ENCODE results near the gene ZC3H14.
"Not testable (repeated sequence)": the region's sequence is repeated elsewhere in the genome, so short reads cannot be mapped to it uniquely, and the experiment has no call there.

ZC3H14 gene, protein sequence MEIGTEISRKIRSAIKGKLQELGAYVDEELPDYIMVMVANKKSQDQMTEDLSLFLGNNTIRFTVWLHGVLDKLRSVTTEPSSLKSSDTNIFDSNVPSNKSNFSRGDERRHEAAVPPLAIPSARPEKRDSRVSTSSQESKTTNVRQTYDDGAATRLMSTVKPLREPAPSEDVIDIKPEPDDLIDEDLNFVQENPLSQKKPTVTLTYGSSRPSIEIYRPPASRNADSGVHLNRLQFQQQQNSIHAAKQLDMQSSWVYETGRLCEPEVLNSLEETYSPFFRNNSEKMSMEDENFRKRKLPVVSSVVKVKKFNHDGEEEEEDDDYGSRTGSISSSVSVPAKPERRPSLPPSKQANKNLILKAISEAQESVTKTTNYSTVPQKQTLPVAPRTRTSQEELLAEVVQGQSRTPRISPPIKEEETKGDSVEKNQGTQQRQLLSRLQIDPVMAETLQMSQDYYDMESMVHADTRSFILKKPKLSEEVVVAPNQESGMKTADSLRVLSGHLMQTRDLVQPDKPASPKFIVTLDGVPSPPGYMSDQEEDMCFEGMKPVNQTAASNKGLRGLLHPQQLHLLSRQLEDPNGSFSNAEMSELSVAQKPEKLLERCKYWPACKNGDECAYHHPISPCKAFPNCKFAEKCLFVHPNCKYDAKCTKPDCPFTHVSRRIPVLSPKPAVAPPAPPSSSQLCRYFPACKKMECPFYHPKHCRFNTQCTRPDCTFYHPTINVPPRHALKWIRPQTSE

DNA sequence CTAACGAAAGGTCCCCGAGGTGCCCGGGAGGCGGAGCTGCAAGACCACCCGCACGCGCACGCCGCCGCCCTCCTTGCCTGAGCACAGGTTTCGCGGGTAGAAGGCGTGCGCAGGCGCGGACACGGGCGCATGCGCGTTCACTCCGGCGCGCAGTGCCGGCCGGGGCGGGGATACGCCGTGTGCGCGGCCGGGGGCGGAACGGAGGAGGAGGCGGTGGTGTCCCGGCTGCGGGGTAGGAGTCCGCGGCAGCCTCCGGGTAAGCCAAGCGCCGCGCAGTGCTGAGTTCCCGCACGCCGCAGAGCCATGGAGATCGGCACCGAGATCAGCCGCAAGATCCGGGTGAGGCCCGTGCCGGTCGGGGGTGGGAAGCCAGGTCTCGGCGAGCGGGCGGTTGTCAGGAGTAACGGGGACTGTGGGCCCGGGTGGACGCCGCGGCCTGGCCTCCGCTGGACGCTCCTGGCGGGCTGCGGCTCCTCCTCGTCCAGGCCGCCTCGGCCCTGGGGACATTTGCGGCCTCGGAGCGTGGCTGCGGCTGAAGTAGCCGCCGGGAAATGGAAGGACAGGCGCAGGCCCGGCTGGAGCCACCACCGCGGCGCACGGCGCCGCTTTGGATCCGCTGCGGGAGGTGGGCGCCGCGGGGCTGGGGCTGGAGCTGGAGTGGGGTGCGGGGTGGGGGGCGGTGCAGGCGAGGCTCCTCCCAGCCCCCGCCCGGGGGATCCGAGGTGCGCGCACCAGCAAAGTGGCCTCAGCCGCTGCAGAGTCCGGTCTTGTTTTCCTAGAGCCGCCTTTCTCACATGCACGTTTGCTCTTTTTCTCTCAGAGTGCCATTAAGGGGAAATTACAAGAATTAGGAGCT is at the start of gene ZC3H14:
Gene ZC3H14, plus strand, starts transcription at position 207 of the 856 bp plus-strand sequence. Its CDS starts 97 bp downstream, at position 304.
- peak; percentile 85 for DNase-seq

DNA sequence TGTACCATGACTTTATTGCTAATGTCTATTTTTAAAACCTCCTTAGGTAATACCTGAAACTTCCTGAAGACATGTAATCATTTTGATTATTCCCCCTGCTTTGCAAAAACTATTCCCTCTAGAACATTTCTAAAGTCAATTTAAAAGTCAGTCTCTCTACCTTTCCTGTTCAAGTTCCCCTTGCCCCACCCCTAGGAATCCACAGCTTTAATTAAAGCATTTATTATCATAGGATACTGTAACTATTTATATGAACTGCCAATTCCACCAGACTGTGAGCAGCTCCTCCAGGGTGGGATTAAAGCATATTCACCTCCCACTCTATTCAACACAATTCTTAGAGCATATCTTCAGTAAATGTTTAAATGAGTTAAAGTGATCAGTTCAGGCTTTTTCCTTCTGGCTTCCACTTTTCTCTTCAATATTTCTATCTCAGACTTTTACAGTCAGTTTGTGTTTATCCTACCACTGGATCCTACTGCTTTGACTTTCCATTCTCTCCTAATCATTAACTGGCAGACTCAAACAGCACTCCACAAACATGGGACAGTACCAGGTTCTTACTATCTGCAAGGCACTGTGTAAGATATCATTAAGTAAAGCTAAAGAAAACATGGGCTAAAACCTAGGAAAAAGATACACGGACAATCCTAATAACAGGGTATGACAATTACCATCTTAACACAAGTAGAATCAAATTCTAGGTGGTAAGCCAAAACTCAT is 47.2 kb upstream of the ZC3H14 start:
- no peak for DNase-seq

DNA sequence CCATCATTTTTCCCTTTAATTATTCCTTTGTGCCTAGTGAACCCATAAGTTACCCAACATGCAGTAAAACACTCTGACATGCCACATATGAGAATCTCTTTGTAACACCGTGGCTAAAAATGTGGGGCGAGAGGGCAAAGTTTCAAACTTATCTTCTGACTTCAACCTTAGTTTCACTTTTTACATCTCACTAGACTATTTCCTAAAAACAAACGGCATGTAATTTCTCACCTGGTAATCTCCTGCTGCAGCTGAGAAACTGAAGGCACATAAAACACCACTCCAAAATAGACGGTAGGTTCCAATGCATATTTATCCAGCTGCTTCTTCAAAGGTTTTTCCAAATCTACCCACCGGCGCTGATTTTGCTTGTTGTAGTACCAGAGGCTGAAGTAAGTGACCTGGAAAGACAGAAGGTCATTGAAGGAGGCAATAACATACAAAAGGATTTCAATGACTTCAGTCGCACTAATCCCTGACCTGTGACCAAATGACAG is 45.9 kb upstream of the ZC3H14 start:
- no peak for DNase-seq

DNA sequence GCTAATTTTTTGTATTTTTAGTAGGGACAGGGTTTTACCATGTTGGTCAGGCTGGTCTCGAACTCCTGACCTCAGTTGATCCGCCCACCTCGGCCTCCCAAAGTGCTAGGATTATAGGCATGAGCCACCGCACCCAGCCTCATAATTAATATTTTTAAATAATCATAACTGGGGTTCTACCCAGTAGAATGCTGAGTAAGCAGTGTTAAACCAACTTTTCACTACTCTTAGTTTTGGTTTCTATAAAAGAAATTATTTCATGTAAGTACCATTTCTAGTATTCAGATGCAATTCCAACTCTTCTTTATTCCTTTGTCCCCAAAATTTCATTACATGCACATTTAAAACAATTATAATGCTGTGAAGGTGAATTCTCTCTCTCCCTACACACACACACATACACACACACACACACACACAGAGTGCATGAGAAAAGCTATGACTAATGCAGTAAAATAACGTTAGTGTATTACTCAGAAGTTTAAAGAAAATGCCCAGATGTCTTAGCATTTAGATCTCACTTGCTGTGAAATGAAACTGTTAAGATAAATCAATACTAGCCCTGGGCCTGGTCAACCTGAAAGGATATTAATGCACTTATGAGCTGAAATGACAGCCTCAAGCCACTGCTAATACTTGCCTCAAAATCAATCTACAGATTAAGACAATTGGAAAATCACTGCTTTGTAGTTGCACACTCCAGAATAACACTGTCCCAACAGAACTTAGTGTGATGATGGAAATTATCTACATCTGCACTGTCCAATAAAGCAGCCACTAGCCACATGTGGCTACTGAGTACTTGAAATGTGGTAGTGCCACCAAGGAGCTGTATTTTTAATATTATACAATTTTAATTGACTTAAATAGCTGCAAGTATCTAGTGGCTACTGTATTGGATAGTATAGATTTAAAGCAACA is 44.0 kb upstream of the ZC3H14 start:
- DNase-seq, result no peak

DNA sequence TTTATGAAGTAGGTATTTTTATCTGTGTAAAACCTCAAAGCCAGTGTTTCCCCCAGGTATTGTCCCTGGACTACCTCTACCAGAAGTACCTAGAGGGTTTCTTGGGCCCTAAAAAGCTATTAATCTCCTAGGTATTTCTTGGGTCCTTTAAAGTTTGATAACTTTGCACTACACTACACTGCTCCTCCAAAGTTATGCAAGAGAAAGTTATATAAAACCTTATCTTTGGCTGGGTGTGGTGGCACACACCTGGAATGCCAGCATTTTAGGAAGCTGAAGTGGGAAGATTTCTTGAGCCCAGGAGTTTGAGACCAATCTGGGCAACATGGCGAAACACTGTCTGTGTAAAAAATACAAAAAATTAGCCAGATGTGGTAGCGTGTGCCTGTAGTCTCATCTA is 42.9 kb upstream of the ZC3H14 start:
- no peak for DNase-seq

DNA sequence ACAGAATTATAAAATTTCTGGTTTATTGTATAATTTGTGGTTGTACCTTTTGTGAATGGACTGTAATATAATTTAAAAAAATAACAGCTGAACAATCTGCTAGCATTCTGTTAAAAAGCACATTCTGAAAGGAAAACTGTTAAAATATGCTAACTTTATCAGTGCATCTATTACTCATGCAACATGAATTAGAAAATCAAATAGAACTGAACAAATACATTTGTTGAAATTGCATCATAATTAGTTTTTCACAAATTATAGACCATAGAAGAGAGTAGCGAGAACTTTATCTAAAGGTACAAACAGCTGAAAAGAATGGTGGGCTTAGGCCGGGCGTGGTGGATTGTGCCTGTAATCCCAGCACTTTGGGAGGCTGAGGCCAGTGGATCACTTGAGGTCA is 41.0 kb upstream of the ZC3H14 start:
- no peak for DNase-seq

DNA sequence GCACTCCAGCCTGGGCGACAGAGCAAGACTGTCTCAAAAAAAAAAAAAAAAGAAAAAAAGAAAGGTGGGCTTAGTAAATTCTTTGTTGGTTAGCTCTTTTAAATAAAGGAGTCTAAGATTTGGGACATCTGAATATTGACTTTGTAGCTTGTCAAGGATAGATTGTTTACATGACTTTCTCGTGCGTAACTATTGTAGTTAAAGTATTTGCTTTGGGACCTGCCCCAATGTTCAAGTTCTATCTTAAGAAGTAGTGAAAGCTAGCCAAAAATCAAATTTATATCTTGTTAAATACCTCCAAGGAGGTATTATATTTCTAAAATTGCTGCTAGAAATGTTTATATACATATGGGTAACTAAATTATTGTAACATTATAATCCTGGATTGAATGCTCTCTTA is 40.4 kb upstream of the ZC3H14 start:
- no peak for DNase-seq

DNA sequence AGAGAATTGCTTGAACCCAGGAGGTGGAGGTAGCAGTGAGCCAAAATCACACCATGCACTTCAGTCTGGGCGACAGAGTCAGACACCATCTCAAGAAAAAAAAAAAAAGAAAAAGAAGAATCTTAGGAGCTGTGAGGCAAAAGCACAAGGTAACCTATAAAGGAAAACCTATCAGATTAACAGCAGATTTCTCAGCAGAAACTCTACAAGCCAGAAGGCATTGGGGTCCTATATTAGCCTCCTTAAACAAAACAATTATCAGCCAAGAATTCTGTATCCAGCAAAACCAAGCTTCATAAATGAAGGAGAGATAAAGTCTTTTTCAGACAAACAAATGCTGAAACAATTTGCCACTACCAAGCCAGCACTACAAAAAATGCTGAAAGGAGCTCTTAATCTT is 32.9 kb upstream of the ZC3H14 start:
- not testable (repeated sequence) for DNase-seq

DNA sequence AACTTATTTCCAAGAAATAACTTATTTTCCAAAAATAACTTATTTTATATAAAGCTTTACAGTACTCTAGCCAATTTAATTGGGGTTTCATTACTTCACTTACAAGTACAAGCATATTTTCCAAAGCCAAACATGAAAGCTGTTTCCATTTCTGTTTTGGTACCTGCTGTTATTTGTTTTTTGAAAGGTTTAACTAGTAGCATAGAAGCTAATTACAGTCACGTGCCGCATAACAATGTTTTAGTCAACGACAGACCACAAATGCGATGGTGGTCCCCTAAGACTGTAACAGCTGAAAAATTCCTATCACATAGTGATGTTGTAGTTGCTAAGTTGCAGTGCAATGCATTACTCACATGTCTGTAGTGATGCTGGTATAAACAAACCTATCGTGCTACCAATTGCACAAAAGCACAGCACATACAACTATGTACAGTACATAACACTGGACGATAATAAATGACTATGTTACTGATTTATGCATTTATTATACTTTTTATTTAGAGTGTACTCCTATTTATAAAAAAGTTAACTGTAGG is 29.7 kb upstream of the ZC3H14 start:
- no peak for DNase-seq

DNA sequence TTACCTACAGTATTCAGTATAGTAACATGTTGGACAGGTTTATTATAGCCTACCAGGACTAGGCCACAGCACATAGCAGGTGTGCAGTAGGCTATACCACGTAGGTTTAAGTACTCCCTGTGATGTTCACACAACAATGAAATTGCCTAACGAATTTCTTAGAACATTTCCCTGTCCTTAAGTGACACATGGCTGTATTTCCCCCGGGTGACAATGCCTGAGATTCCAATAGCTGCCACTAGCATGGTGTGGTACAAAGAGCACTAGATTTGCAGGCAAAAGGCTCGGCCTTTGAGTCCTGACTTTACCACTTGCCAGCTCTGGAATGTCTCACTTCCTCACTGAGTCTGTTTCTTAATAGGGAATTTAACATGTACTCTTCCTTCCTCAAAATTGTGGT is 27.7 kb upstream of the ZC3H14 start:
- no peak for DNase-seq

DNA sequence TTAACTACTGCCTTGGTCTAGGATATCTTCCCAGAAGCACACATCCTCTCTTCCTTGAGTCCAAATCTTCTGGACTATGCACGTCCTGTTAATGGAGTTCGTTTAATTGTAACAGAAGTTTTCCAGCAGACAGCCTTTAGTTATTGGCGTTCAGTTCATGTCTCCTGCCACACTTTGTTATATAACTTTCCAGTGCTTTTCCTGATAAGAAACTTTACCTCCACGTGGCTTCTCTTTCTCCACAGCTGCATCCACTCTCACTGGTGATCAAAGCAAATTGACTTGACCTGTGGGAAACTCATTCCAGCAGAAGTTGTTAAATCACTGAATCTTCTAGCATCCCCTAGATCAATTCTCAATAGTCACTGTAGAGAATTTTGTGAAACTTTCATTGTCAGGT is 27.0 kb upstream of the ZC3H14 start:
- no peak for DNase-seq

DNA sequence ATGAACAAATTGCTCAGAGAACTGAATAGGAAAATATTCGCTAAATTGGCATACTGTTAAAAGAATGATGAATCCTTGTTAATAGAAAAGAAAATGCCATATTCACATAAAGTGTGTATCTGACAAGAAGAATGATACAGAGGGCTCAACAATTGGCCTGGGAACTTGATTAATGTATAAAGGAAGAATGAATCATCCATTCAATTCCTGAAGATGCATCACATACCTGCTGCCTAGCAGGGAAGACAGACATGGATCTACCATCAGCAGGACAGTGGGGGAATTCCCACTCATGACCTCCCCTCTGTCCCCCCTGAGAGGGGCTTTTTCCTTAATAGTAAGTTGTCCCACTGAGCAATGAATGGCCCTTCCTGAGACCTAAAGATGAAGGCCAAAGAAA is 21.5 kb upstream of the ZC3H14 start:
- no peak for DNase-seq

DNA sequence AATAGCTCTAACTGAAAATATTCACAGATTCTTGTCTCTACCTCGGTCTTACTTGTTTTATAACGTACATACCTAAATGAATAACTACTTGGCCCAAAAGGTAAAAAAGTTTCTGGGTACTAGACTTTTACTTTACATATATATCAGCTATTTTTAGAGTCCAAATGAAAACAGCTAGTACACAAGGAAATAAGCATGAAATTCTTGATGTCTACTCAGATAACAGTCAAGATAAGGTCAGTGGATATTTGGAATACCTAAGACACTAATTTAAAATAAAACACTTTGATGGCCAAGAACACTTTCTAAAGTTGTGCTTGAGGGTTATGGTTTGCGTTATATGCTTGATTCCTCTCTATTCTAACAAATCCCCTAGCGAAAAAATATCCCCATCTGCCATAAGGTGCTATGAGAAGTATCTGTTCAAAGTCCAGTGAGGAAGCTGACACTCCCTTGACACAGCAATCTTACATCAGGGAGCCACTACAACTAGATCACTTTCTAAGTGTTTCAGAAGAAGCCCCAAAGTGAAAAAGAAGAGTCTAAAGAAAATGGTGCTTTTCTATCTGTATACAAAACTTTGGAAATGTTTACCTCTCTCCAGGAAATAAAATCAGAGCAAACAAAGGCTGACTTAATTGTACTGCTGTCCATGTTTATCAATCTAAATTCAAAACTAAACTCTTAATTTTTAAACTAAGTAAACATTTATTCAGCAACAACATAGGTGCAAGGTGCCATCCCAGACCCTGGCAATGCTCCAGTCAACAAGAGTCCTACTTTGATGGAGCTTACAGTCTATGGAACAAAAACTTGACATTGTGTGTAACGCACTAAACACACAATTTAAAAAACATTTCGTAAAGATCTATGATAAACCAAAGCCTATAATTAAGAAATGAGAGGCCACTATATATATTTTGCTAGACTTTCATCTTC is 19.7 kb upstream of the ZC3H14 start:
- no peak for DNase-seq

DNA sequence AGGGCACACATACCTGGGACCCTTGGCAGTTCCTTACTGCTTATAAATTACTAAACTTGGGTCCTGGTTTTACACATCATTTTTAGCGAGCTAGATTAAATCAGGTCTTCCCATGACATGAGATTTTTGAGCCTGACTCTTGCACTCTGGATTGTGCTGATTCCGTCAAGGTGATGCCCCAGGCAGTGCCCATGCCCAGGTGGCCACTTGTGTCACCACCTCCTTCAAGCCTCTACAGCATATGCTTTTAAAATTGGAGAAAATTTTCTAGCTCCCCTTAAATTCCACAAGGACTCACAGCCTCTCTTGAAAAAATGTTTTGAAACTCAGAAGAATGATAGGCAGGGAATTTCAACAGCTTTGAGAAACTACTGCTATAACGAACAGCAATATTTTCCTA is 17.6 kb upstream of the ZC3H14 start:
- DNase-seq, result no peak

DNA sequence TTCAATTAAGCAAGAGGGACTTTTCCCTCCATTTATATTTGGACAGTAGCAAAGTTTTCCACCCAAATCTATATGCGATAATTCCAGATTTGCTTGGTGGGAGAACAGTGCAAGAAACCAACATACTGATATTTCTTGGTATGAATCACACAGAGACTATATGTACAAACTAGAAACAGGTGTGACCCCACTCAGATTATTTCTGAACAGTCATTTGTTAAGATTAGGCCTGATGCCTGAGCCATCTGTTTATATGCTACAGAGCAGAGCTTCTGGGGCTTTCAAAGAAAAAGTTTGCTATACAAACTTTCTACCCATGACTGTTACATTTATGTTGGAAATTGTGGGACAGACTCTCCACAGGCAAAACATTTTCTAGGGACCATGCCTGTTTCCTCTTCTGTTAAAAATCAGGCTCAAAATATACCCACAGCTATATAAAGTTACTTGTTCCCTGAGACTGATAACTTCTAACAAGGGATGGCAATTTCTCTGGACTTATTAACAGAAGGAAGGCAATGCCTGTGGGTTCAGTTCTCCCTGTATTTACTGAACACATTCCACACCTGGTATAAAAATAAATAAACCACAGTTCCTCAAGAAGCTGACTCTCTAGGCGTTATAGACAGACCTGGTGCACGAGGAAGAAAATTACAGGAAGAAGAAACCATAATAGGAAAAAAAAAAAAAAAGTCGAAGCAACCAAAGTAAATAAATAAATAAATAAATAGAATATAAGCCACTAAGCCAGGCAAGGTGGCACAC is 16.0 kb upstream of the ZC3H14 start:
- DNase-seq, result no peak

DNA sequence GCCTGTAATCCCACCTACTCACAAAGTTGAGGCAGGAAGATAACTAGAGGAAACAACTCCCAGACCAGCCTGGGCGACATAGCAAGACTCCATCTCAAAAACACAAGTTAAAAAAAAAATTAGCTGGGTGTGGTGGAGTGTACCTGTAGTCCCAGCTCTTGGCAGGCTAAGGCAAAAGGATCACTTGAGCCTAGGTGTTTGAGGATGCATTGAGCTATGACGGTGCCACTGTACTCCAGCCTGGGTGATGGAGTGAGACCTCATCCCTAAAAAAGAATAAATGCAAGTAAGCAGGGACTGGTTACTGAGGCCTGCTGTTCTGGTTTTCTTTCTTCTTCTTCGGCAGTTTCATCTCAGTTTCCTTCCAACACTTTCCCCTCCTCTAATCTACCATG is 15.5 kb upstream of the ZC3H14 start:
- DNase-seq, result no peak

DNA sequence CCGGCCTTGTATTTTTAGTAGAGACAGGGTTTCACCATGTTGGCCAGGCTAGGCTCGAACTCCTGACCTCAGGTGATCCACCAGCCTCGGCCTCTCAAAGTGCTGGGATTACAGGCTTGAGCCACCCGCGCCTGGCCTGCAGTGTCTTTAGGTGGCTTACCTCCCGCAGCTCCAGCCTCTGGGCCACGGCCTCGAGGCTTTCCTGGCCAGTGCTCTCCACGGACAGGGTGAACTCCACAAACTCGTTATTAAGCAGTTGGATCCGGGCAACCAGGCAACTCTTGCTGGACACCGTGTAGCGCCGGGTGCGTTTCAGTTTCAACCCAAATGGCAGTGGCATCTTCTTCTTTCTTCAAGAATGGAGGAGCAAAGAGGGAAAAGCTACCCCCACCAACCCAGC is 12.8 kb upstream of the ZC3H14 start:
- no peak for DNase-seq

DNA sequence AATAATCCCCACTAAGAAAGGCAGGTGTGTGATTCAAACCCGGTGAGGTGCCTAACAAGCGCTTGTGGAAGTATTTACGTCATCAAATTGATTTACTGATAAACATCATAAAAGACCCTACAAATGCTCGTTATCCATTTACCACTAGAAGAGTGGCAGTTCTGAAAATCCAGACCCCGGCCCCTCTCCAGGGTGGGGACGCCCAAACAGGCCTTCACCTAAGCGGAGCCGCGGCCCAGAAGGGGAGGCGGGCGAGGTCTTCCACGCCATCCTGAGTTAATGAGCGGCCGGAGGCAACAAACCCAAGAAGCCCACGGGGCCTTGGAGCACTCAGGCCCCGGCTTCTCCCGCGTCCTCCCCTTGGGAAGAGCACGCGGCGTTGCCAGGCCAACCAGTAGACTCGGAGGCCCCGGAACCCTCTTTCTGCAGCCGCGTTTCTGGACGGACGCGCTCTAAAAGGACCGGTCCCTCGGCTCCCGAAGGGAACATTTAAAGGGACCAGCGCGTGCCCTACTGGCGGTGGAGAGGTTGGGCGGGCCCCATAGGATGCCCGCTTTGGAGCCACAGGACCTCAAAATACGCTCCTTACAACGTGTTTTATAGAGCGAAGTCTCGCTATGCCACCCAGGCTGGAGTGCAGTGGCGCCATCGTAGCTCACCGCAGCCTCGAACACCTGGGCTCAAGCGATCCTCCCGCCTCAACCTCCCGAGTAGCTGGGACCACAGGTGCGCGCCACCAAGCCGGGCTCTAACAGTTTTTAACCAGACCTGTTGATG is 11.6 kb upstream of the ZC3H14 start:
- DNase-seq, result peak; percentile 76
